HUDEP-2 (cell line): Measurements from ENCODE around the gene DNAH14.
"Not testable (repeated sequence)": the region's sequence is repeated elsewhere in the genome, so short reads cannot be mapped to it uniquely, and the experiment has no call there.

Source experiments
- DNase-seq, 76 experiments: peaks; one replicate each; lab custom pipeline; 2025; ENCODE audit not compliant: unreplicated experiment in 76 of 76; lab: John Stamatoyannopoulos, UW

DNAH14 gene

GRCh38 chr1:225332686-225333085 is 403.2 kb downstream of the DNAH14 start:
- no peak for DNase-seq

- not testable (repeated sequence) for DNase-seq
Observed at GRCh38 chr1:225335098-225335778, 405.8 kb downstream of the DNAH14 start.

- DNase-seq = no peak
Observed at GRCh38 chr1:225338545-225338944, 409.1 kb downstream of the DNAH14 start.

- DNase-seq = no peak
Observed at GRCh38 chr1:225341642-225342041, 412.2 kb downstream of the DNAH14 start.

- DNase-seq = no peak
Observed at GRCh38 chr1:225342695-225343094, 413.2 kb downstream of the DNAH14 start.

- peak in 6 of 76 experiments; percentile 1 to 25 (median 12) for DNase-seq
Observed at GRCh38 chr1:225343618-225344017, 414.1 kb downstream of the DNAH14 start.

- DNase-seq = no peak
Observed at GRCh38 chr1:225347123-225347683, 417.7 kb downstream of the DNAH14 start.

GRCh38 chr1:225348400-225348799 is 418.9 kb downstream of the DNAH14 start:
- no peak for DNase-seq

- no peak for DNase-seq
Observed at GRCh38 chr1:225349826-225350225, 420.4 kb downstream of the DNAH14 start.

GRCh38 chr1:225350872-225351271 is 421.4 kb downstream of the DNAH14 start:
- no peak for DNase-seq

- DNase-seq = no peak
Observed at GRCh38 chr1:225354906-225355305, 425.4 kb downstream of the DNAH14 start.

GRCh38 chr1:225355863-225356262 is 426.4 kb downstream of the DNAH14 start:
- no peak for DNase-seq

GRCh38 chr1:225360119-225360518 is 430.6 kb downstream of the DNAH14 start:
- no peak for DNase-seq

- no peak for DNase-seq
Observed at GRCh38 chr1:225361176-225361575, 431.7 kb downstream of the DNAH14 start.

- no peak for DNase-seq
Observed at GRCh38 chr1:225362805-225363204, 433.3 kb downstream of the DNAH14 start.

GRCh38 chr1:225364439-225364838 is 435.0 kb downstream of the DNAH14 start:
- no peak for DNase-seq

- no peak for DNase-seq
Observed at GRCh38 chr1:225366018-225366417, 436.5 kb downstream of the DNAH14 start.

GRCh38 chr1:225366552-225366951 is 437.1 kb downstream of the DNAH14 start:
- DNase-seq = no peak

- no peak for DNase-seq
Observed at GRCh38 chr1:225368036-225368552, 438.6 kb downstream of the DNAH14 start.

GRCh38 chr1:225371366-225372010 is 442.0 kb downstream of the DNAH14 start:
- no peak for DNase-seq

- DNase-seq = no peak
Observed at GRCh38 chr1:225373155-225373554, 443.7 kb downstream of the DNAH14 start.

GRCh38 chr1:225374996-225375395 is 445.5 kb downstream of the DNAH14 start:
- no peak for DNase-seq
